Body of pancreas (tissue), 4 donors: ENCODE results near the gene SCAANT1. TPM values are rescaled to one million over a fixed set of nuclear protein-coding genes. Genes with fewer than 3 reads are reported as not detected.

Source experiments
- ATAC-seq: fragments of 150-250 bp; one replicate; pipeline ENCODE4 v1.9.1; 2016
- DNase-seq, 4 donors: peaks; one replicate each; pipeline ENCODE4 v3.0.0-alpha.2; 2019
- H3K27ac ChIP-seq, 4 donors: fragments of 200-600 bp; sonication (generic); 1 replicate in 3 of 4; 2 replicates in 1 of 4; pipeline versions ENCODE4 v1.5.1 to v1.6.1; 2016 to 2019; ENCODE audit warnings: mild to moderate bottlenecking in 1 of 4, mixed read lengths in 1 of 4, moderate library complexity in 1 of 4
- H3K27me3 ChIP-seq, 2 donors: fragments of 200-600 bp; sonication (generic); one replicate each; pipeline ENCODE4 v1.6.0; 2016; ENCODE audit warnings: mild to moderate bottlenecking in 1 of 2
- H3K36me3 ChIP-seq, 2 donors: fragments of 200-600 bp; sonication (generic); replicated peaks in 1 of 2; 2 replicates each; pipeline ENCODE4 v1.5.1; 2016; ENCODE audit warnings: low read depth in 2 of 2; ENCODE audit not compliant: insufficient read depth in 1 of 2
- H3K4me1 ChIP-seq: fragments of 200-600 bp; sonication (generic); one replicate; pipeline ENCODE4 v1.6.0; 2016
- H3K4me3 ChIP-seq, 2 donors: fragments of 200-600 bp; sonication (generic); 1 replicate in 1 of 2; 2 replicates in 1 of 2; pipeline ENCODE4 v1.5.1; 2016 to 2019
- H3K9me3 ChIP-seq, 3 donors: fragments of 200-600 bp; sonication (generic); 1 replicate in 2 of 3; 2 replicates in 1 of 3; pipeline ENCODE4 v1.5.1; 2016
- POLR2A ChIP-seq, 3 donors: fragments of 450-650 bp; IDR thresholded peaks; one replicate each; pipeline ENCODE4 v1.6.1; 2016; ENCODE audit warnings: antibody characterized with exemption in 3 of 3, mild to moderate bottlenecking in 2 of 3
- WGBS, 2 donors: methylation state at CpG; one replicate each; pipeline ENCODE4 v1.1.5; 2017; 5-methylcytosine and 5-hydroxymethylcytosine counted together
- intact Hi-C: fragments of 100-400 bp; cut with DNase I; formaldehyde crosslinking; loops from one replicate; pipeline ENCODE4 v1.15.1; 2023
- total RNA-seq, 2 donors: library from RNA; depleted of rRNA; stranded (reverse); fragments of >200 nt; gene quantifications; one replicate each; pipeline ENCODE4 v1.1.0, GENCODE V29; 2016
- TF ChIP-seq, protein P1 (sequence below), 7 experiments: fragments of 450-650 bp in 4 of 7; fragments of 200-600 bp in 3 of 7; sonication (generic) in 3 of 7; IDR thresholded peaks; one replicate each; pipeline ENCODE4 v1.5.1; 2016 to 2019; ENCODE audit warnings: antibody characterized with exemption in 7 of 7

Gene SCAANT1
- total RNA-seq, 2 donors from 2014 or later: not detected

DNA sequence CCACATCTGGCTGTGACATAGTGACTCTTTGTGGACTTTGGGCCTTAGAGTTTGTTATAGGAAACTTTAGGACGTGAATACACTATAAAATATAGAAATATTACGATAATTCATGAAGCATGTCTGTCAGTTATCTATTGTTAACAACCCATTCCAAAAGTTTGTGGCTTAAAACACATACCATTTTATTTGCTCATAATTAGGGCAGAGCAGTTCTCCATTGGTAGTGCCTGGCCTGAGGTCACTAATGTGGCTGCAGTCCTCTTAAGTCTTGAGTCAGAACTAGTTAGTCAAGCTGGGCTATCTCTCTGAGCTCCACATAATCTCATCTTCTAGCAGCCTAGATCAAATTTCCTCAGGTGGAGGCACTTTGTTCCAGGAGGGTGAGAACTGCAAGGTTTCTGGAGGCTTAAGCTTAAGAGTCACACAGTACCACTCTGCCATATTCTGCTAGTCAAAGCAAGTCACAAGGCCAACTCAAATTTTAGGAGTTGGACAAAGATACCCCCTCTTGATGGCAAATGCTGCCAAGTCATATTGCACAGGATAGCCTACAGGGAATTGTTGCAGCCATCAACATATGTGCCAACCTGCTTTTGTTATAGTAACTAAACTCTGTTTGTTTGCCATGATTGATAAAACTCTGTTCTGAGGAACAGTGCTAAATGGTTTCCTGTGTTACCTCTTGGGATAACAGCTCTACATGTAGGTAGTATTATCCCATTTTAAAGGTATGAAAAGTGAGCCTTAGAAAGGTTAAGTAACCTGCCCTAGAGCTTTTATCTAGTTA lies 39.9 kb downstream of the SCAANT1 start:
- DNase-seq (no peak), ATAC-seq (peak; percentile 64)
- intact Hi-C loops: no loop called here
- TF ChIP-seq, protein P1, sequence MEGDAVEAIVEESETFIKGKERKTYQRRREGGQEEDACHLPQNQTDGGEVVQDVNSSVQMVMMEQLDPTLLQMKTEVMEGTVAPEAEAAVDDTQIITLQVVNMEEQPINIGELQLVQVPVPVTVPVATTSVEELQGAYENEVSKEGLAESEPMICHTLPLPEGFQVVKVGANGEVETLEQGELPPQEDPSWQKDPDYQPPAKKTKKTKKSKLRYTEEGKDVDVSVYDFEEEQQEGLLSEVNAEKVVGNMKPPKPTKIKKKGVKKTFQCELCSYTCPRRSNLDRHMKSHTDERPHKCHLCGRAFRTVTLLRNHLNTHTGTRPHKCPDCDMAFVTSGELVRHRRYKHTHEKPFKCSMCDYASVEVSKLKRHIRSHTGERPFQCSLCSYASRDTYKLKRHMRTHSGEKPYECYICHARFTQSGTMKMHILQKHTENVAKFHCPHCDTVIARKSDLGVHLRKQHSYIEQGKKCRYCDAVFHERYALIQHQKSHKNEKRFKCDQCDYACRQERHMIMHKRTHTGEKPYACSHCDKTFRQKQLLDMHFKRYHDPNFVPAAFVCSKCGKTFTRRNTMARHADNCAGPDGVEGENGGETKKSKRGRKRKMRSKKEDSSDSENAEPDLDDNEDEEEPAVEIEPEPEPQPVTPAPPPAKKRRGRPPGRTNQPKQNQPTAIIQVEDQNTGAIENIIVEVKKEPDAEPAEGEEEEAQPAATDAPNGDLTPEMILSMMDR (IDR thresholded peaks at IDR 0.05): no peak
- TF ChIP-seq POLR2A (IDR thresholded peaks at IDR 0.05): no peak
- Histone ChIP-seq H3K27me3 (no peaks in the 10 kb centered on the region), H3K4me1 (peaks cover 22% of the 10 kb centered on the region), H3K4me3 (no peak overlapping the region), H3K9me3 (no peaks in the 10 kb centered on the region), H3K27ac (no peak overlapping the region), H3K36me3 (no peaks in the 10 kb centered on the region)
- 67 to 71% methylated on average over 2 of the region's 2 CpGs for WGBS, 2 donors

DNA sequence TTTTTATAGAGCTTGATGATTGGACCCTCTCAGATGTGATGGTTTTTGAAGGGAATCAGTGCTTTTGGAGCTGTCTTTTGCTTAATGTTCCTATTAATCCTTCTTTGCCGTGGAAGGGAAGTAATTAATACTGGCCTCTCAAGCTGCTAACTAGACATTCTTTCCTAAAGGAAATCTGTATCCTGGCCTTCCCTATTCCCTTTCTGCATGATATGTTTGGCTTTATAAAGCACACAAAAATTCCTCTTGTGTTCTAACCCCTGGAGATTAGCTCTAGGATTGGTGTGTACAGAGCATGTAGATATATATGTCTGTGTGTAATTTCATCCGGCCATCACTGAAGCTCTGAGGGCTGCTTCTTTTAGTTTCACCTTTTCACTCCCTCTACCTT lies 41.6 kb downstream of the SCAANT1 start:
- H3K4me3 ChIP-seq: no peak overlapping the region
- H3K9me3 ChIP-seq: no peaks in the 10 kb centered on the region
- no peak for DNase-seq
- H3K27me3 ChIP-seq: no peaks in the 10 kb centered on the region
- H3K27ac ChIP-seq: no peak overlapping the region
- WGBS, 2 donors: 57 to 76% methylated on average over 2 of the region's 2 CpGs
- TF ChIP-seq POLR2A (IDR thresholded peaks at IDR 0.05): no peak
- TF ChIP-seq, protein P1 (IDR thresholded peaks at IDR 0.05): no peak
- ATAC-seq: no peak
- H3K36me3 ChIP-seq: no peaks in the 10 kb centered on the region
- H3K4me1 ChIP-seq: peaks cover 24% of the 10 kb centered on the region
- intact Hi-C loops: no loop called here

DNA sequence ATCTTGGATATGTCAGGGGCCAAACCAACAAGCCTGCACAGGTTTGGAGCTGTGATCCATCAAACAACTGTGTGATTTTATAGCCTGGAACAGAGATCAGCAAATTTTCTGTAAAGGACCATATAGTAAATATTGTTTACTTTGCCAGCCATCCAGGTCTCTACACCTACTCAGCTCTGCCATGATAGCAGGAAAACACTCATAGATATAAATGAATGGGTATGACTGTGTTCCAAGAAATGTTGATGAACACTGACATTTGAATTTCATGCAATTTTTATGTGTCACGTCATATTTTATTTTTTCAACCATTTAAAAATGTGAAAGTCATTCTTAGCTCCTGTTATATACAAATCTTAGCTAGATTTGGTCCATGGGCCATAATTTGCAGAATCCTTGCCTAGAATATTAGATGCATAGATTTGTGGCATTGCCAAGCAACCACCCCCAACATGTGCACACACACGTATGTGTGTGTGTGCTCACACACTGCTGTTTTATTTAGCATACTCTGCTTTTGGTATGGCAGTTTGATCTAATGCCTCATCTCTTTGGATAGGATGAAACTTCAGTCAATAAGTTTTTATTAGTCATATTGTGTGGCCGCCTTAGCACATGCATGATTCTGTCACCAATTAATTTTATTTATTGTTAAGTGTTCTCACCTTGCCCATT lies 42.1 kb downstream of the SCAANT1 start:
- TF ChIP-seq POLR2A (IDR thresholded peaks at IDR 0.05): no peak
- TF ChIP-seq, protein P1 (IDR thresholded peaks at IDR 0.05): no peak
- H3K36me3 ChIP-seq: no peaks in the 10 kb centered on the region
- no peaks in the 10 kb centered on the region for H3K27me3 ChIP-seq
- DNase-seq (no peak), ATAC-seq (no peak)
- peaks cover 23% of the 10 kb centered on the region for H3K4me1 ChIP-seq
- no peak overlapping the region for H3K27ac ChIP-seq
- intact Hi-C loops: no loop called here
- H3K4me3 ChIP-seq: no peak overlapping the region
- no peaks in the 10 kb centered on the region for H3K9me3 ChIP-seq
- 79 to 89% methylated on average over 3 of the region's 3 CpGs for WGBS, 2 donors

DNA sequence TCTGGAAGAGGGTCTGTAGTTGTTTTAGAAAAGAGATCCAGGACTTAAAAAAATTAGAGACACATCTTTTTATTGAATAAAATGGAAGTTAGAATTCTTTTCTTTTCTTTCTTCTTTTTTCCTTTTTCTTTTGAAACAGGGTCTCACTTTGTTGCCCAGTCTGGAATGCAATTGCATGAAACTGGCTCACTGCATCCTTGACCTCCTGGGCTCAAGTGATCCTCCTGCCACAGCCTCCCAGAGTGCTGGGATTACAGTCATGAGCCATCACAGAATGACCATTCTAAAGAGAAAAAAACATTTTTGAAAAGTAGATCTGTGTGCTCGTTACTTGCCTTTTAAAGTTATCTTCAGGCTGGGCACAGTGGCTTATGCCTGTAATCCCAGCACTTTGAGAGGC lies 45.0 kb downstream of the SCAANT1 start:
- TF ChIP-seq, protein P1 (IDR thresholded peaks at IDR 0.05): no peak
- no peak for TF ChIP-seq POLR2A (IDR thresholded peaks at IDR 0.05)
- no peak overlapping the region for H3K4me3 ChIP-seq
- H3K27ac ChIP-seq: no peak overlapping the region
- DNase-seq: no peak
- intact Hi-C loops: no loop called here
- WGBS, 2 donors: 94 to 95% methylated on average over 1 of the region's 1 CpG
- no peak for ATAC-seq
- no peaks in the 10 kb centered on the region for H3K9me3 ChIP-seq
- peaks cover 29% of the 10 kb centered on the region for H3K4me1 ChIP-seq
- H3K36me3 ChIP-seq: no peaks in the 10 kb centered on the region
- no peaks in the 10 kb centered on the region for H3K27me3 ChIP-seq
